GM12864 (cell line): ENCODE results near the gene ESYT2.

Source experiments
- DNase-seq: peaks from one replicate; pipeline ENCODE4 v3.0.0-alpha.2; 2011; ENCODE audit warnings: low read depth
- H3K4me3 ChIP-seq: 2 replicates; pipeline ENCODE4 v1.5.1; 2011; ENCODE audit warnings: mild to moderate bottlenecking, low read depth, low read length, control low read depth
- CTCF ChIP-seq: IDR thresholded peaks from 2 replicates; pipeline ENCODE4 v1.5.1; 2011; ENCODE audit warnings: low read depth, mild to moderate bottlenecking, moderate library complexity, low read length, control low read depth, inconsistent platforms; ENCODE audit errors: missing control alignments

ESYT2 gene

GRCh38 chr7:158745057-158745715 is 84.1 kb downstream of the ESYT2 start:
- no peak overlapping the region for H3K4me3 ChIP-seq
- no peak for DNase-seq
- TF ChIP-seq CTCF, result no peak

- no peak for TF ChIP-seq CTCF
- no peak overlapping the region for H3K4me3 ChIP-seq
- no peak for DNase-seq
Measured at GRCh38 chr7:158744070-158744469, 85.2 kb downstream of the ESYT2 start.

- no peak overlapping the region for H3K4me3 ChIP-seq
- no peak for TF ChIP-seq CTCF
- no peak for DNase-seq
Measured at GRCh38 chr7:158743219-158743618, 86.1 kb downstream of the ESYT2 start.

- no peak for TF ChIP-seq CTCF
- no peak overlapping the region for H3K4me3 ChIP-seq
- no peak for DNase-seq
Measured at GRCh38 chr7:158742065-158742821, 87.1 kb downstream of the ESYT2 start.

GRCh38 chr7:158741294-158741666 is 88.0 kb downstream of the ESYT2 start:
- H3K4me3 ChIP-seq, result no peak overlapping the region
- no peak for TF ChIP-seq CTCF
- no peak for DNase-seq

GRCh38 chr7:158740657-158741293 is 88.5 kb downstream of the ESYT2 start:
- no peak for DNase-seq
- TF ChIP-seq CTCF, result no peak
- no peak overlapping the region for H3K4me3 ChIP-seq
